Activated T-helper 1 cell treated with Interleukin-2 at 50 U/mL for 16 hours (primary cell): Measurements from ENCODE around the gene SLC12A6.

Source experiments
- DNase-seq: peaks from one replicate; pipeline ENCODE4 v3.0.0-alpha.2; 2020; ENCODE audit warnings: low read depth

Gene SLC12A6

DNA sequence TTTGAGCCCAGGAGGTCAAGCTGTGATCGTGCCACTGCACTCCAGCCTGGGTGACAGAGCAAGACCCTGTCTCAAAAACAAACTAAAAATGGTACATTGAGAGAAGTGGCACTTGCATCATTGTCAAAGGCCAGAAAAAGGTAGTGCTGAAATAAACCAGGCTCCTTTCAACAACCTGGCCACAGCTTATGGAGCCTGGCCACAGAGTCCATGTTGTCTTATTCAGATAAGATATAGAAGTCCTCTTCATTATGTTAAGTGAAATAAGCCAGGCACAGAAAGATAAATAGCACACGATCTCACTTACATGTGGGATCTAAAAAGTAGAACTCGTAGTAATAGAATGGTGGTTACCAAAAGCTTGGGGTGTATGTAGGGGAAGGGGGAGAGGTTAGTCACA, 78.0 kb downstream of the SLC12A6 start:
- DNase-seq, result no peak

DNA sequence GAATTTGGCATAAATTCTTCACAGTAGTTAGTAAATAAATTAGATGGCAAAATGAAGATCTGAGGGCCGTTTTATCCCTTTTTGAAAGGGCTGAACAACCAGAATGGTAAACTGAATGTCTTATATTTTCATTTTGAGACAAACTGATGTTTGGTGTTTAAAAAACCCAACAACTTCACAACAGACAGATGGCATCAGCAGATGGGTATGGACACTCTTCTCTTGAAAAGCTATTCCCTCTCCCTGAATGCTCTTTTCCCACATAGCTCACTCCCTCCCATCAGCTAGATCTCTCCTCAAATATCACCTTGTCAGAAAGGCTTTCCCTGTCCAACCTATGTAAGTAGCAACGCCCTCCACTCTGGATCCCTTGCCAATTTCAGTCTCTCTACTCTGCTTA, 79.4 kb downstream of the SLC12A6 start:
- no peak for DNase-seq

DNA sequence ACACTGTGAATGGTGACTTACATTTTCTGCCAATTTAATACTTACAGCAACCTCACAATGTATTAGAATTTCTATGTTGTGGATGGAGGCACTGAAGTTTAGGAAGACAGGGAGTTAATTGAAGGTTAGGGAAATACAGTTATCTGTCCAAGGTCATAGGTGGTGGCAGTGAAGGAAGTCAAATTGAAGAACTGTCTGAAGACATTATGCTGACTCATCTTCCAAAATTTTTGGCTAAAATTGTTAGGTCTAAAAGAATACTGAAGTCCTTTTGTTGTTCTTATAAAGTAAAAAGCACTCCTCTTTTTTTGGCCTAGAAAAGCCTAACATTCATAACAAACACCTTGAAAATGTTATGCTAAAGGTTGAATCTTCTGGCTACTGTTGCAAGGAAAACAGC, 85.0 kb downstream of the SLC12A6 start:
- DNase-seq, result no peak

DNA sequence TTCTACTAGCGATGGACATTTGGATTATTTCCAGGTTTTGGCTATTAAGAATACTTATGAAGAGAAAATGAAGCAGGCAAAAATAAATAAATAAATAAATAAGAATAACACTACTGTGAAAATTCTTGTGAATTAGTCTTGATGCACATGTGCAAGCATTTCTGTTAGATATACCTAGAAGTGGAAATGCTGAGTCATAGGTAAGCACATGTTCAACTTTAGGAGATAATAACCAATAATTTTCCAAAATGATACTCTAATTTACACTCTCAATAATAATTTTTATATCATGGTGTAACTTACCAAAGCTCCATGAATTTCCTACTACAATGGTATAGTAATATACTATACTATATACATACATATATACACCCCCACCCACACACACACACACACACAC, 89.4 kb downstream of the SLC12A6 start:
- DNase-seq, result no peak

DNA sequence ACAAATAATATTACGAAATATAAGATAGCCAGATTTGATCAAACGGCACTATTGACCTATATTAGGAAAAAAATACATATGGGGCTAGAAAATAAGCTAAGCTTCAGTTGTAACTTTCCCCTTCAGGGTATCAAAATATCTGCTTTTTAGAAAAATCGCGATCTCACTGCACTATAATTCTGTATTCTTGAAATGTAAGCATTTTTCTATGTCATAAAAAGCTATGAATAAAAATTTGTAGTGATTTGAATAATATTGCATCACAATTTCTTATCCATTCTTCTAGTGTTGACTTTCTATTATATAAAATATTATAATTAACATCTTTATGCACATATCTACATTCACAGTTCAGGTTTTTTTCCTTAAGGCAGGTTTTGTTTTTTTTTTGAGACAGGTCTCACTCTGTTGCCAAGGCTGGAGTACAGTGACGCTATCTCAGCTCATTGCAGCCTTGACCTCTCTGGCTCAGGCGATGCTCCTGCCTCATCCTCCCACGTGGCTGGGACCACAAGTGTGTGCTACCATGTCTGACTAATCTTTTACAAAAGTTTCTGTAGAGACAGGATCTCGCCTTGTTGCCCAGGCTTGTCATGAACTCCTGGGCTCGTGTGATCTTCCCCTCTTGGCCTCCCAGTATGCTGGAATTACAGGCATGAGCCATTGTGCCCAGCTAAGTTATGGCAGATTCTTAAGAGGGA, 91.2 kb downstream of the SLC12A6 start:
- no peak for DNase-seq

DNA sequence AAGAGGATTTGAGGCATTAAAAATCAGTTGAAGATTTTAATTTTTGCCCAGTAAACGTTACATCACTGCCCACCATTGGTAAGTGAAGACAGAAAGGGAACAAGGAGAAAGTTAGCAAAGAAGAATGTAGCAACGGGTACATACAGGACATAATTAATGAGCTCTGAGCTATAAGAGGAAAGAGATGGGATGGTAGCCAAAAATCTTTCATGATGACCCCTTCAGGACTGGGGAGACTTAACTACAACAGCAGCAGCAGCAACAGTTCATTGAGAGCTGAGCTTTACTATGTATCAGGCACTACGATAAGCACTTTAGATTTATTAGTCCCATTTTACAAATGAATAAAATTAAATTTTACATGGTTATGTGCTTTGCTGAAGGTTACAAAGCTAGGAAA, 94.4 kb downstream of the SLC12A6 start:
- DNase-seq, result no peak

DNA sequence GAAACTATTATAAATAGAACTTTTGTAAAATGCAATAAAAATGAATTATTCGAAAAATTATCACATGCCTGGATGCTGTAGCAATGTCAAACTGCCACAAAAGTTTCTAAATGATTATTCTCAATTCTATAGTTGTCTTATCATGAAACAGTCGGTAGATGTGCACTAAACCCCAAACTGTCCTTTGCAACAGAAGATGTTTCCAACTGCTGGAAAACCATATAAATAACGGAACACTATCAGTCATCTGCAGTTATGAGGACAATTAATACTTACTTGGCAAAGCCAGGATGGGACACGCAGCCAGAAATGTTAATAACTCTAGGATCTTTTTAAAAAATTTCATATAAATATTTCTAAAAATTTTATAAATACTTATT, 95.3 kb downstream of the SLC12A6 start:
- DNase-seq, result no peak

DNA sequence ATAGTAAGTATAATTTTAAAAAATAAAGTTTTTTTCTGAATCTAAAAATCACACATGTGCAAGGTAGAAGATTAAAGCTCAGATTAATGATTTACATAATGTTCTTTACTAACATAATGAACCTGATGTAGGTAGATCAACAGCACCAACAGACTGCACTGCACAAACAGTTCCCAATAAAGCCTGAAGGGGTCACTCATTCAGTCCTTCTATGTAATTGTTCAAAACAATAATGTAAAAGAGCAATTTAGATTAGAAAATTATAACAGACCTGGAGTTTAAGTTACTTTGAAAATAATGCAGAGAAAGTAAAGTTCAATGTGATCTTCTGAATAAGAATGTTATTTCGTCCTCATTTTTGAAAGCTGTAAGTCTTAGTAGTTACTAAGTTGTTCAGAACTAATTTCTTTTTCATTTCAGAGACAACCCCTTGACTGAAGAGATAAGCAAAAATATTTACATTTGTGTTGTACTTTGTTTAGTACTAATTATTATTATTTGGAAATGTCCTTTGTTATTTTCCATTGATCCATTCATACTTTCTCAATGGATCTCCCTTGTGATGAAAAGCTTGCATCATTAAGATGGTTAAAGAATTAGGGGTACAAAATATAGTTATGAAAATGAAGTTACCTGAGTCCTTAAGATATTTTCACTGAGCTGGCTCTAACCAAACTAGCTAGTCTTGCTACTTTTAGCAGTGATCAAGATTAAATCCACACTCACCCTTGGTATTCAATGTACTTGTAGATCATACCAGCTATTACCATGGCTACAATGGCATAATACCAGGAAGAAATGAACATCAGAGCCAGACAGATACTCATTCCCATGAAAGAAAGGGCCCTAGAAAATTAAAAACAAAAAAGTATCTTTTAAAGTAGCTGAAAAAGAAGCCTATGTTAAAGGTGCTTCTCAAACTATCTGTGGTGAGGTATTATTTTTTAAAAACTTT, 95.9 kb downstream of the SLC12A6 start:
- DNase-seq, result no peak

DNA sequence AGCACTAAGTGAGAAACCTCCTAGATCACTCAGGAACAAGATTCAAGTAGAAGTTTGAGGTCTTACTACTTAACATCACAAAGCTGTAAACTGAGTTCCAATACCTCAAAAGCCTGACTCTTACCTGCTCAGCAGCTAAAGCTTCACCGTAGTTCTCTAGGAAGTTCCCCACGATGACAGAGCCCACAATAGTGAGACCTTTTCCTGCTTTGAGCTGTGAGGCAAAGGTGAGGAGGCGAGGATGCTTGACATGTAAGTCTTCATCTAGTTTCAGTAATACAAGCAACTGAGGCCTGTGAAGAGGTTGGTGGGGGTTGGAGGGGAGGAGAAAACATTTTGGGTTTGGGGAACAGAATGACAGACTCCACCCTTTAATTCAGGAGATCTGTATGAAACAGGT, 97.0 kb downstream of the SLC12A6 start:
- DNase-seq, result no peak

DNA sequence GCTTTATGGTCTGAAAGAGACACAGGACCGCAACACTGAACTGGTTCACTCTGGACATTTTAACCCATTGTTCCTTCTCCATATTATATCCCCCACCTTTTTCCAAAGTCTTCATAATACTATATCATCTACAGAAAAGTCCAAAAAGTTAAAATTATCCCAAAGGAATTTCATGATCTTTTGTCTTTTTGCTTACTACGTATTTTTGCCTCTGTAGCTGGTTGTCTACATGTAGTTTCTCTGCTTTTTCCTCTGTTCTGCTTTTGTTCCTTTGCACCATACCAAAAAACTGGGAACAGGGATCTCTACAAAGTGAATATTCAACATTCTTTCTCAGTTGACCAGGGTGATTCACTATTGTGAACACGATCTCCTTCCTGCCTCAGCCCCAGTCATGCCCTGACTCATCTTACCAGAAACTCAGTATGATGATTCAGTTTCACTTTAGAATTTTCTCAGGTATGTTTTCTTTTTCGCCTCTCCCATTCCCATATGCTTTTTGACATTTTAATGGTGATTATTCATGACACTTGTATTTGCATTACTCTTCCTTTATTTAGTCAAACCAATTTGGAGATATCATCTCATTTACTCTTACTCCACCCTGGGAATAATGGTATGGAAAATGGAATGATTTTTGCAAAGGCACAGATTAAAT, 98.3 kb downstream of the SLC12A6 start:
- no peak for DNase-seq

DNA sequence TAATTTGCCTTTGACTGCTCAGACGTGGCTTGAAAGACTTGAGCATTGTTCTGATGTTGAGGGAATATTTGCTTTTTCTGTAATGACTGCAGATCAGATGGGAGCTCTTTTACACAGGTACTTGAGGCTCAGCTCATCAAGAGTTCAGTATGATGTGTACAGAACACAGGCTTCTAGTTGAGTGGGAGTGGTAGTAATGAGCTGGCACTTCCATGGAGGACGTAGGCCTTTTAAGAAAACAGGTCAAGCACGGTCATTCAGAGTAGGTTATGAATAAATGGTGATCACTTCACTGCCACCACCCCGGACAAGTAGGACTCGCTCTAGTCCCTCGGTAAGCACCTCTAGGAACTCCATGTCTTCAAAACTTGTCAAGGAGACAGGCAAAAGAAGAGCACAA, 104.0 kb downstream of the SLC12A6 start:
- DNase-seq, result no peak

DNA sequence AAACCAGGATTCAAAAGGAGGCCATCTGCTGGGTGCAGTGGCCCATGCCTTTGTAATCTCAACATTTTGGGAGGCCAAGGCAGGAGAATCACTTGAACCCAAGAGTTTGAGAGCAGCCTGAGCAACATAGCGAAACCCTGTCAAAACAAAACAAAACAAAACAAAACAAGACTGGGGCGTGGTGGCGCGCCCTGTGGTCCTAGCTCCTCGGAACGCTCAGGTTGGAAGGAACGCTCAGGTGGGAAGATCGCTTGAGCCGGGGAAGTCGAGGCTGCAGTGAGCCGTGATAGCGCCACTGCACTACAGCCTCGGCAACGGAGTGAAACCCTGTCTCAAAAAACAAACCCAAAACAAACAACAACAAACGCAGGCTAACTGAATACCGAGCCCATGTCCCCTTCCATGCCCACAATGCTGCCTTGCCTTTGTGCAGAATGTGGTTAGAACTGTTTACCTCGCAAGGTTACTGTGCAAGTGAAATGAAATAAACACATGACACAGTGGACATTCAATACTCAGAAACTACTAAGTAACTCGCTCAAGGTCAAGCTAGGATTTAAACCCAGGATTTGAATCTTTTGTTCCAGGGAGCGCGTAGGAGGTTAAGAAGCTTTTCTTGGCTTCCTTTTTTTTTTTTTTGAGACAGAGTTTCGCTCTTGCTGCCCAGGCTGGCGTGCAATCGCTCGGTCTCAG, 113.5 kb downstream of the SLC12A6 start:
- no peak for DNase-seq

DNA sequence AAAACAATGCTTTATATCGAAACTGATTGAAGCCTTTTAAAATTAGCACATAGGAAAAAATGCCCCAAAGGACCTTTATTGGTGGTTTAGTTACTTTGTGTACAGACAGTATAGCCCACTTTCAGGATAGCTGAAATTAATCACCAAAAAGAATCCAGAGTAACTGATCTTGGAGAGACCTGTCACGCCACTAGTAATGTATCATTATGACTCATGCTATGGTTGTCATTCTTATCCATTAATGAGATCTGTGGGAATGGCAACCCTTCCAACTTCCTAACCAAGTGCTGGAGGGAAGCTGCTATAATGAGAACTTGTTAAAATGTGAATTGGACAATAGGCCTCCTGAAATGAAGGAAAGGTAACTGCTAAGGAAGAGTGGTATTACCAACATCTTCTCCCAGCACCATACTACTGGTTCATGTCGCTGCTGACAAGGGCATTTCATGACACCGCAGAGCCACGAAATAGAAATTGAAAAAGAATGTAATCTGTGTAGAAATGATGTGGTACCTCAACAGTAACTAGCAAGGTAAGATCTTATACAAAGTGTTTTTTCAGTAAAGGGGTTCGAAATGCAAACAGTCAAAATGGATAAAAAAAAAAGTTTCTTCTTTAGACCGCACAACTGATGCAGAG, 119.9 kb downstream of the SLC12A6 start:
- DNase-seq, result no peak

DNA sequence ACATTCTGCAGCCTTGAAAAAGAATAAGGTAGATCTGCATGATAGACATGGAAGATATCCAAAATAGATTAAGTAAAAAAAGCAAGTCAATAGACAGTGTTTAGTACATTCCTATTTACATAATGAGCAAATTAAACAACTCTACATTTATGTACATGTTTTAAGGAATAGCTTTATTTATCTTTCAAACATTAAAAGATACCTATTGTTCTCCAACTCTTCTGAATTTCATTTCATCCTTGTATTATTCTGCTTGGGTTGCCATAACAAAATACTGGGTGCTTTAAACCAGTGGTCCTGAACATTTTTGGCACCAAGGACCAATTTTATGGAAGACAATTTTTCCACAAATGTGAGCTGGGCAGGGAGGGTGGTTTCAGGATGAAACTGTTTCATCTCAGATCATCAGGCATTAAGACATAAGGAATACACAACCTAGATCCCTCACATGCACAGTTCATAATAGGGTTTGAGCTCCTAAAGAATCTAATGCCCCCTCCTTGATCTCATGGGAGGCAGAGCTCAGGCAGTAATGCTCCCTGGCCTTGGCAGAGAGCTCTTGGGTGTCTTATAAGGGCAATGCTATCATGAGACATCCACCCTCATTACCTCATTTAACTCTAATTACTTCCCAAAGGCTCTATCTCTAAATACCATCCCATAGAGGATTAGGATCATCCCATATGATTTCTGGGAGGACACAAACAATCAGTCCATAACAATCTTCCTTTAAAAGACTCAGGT, 120.9 kb downstream of the SLC12A6 start:
- DNase-seq, result no peak

DNA sequence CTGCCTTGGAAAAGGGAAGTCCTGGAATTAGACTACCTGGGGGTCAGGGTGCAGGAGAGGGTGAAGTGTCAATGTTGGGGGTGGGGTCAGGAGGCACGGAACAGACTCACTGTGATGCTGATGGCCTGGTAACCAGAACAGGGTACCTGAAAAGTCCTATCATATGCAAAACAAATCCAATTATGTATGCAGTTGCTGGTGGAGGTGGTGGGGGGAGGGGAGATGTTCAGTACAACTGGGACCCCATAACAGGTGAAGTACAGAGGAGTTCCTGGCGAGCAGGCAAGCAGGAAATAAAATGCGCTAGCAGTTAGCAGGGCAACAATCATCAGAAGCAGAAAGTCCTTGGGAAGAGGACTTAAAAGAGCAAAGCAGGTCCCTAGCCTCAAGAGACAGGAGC, 123.4 kb downstream of the SLC12A6 start:
- DNase-seq, result no peak

DNA sequence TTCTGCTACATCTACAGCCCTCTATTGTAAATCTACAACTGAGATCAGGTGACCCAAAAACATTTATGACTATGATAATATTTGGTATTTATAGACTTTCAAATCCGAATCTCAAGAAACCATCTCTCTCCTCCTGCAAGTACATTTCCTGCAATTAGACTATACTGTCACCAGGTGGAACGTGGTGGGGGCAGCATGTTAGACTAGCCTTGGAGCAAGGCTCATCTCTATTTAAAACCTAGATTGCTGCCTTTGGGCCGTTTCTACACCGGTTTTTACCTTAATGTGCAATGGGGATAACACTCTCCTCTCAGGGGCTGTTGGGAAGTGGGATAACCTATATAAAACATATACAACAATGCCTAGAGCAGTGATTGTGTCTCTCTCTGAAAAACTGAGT, 123.9 kb downstream of the SLC12A6 start:
- no peak for DNase-seq

DNA sequence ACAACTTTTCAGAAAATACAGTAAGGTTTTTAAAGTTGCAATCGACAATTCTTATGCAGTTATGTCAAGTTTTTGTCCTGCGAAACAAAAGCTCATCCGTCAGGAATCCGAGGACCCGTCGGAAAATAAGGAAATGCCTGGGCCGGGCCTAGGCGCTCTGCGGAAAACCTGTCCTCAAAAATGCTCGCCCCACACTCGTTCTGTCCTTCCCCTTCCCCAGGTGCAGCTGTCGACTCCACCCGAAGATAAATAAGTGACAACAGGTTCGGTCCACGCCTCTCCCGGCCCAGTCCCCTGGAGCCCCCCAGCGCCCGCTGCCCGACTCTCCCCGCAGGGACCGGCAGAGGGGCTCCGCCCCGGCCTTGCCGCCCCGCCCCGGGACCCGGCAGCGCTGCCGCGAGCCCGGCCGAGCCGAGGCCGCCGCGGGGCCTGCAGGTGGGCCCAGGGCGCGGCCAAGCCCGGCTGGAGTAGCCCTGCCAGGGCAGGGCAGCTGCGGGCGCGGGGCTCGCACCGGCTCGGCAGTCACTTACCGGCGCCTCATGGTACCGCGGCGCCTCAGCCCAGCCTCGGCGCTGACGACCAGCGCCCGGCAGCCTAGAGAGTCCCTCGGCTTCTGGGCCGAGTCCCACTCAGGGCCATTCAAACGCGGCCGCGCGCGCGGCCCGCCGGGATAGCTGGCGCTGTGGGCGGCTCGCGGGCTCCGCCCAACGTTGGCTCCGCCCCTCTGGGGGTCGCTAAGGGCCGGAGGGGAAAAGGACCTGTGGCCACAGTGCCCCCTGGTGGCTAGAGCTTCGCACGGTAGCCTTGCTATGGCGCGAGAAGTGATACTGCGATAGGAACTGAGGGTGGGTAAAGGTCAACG, 127.9 kb downstream of the SLC12A6 start, which contains the start of gene KATNBL1:
TSS of gene KATNBL1 (minus strand) at position 676 of the 862 bp plus-strand sequence. CDS start 46,420 bp downstream, outside the sequence.
- DNase-seq, result peak; percentile 89

DNA sequence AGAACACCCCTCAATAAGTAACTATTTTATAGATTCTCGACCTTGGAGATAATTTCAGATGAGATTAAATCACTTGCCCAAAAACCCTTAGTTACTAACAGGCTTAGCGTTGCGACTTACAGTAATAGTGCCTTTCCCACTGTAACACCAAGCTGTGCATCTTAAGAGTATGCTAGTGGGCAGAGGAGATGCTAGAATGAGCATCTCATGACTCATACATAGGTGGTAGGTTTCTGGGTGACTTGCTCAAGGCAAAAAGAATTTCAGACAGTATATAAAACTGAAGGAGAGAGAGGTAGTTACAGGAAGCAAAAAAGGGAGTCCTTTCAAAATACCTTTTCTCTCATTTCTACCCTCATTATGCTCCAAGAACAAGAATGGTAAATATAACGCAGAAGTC, 131.6 kb downstream of the SLC12A6 start:
- DNase-seq, result no peak

DNA sequence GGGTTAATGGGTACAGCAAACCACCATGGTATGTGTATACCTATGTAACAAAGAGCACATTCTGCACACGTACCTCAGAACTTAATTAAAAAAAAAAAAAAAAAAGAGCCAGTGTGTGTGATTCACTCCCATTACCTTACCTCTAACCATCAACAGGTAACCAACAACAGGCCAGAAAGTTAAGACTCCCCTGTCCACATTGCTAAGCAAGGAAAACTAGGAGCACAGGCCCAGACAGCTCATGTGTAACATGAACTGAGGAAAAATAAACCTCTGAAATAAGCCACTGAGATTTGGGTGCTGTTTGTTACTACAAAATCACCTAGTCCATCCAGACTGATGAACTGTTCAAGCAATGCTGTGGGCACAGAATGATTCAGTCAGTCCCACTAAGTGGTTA, 133.6 kb downstream of the SLC12A6 start:
- DNase-seq, result no peak

DNA sequence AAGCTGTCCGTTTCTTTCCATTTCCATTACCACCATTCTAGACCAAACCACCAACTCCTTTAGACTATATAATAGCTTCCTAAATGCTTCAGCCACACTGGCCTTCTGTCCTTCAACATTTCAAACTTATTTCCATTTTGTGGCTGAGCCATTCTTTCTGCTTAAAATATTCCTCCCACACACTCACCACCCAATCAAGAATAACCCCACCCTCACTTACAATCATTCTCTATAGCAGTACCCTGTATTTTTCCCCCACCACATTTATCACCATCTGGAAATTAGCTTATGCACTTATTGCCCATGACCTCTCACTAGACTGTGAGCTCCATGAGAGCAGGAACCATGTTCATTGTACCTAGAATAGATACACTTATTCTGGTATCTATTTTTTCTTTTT, 134.3 kb downstream of the SLC12A6 start:
- no peak for DNase-seq
